MM.1S (cell line): ENCODE measurements around the gene PFN3.

Source experiments
- DNase-seq: peaks from one replicate; pipeline ENCODE4 v3.0.0-alpha.2; 2015
- H2AFZ ChIP-seq: fragments of 300-600 bp; sonication (generic); 2 replicates; pipeline ENCODE4 v1.6.0; 2016; ENCODE audit warnings: antibody characterized with exemption, low read length
- H3F3A ChIP-seq: fragments of 300-600 bp; sonication (generic); 2 replicates; pipeline ENCODE4 v1.6.1; 2016; ENCODE audit warnings: mild to moderate bottlenecking, antibody characterized with exemption, low read length, moderate library complexity, mixed read lengths; ENCODE audit not compliant: insufficient read depth
- H3K27ac ChIP-seq: fragments of 300-600 bp; sonication (generic); 2 replicates; pipeline ENCODE4 v1.5.1; 2016; ENCODE audit warnings: mild to moderate bottlenecking, low read length
- H3K27me3 ChIP-seq: fragments of 300-600 bp; sonication (generic); replicated peaks from 2 replicates; pipeline ENCODE4 v1.6.0; 2016; ENCODE audit warnings: low read length; ENCODE audit not compliant: insufficient read depth
- H3K36me3 ChIP-seq: fragments of 300-600 bp; sonication (generic); replicated peaks from 2 replicates; pipeline ENCODE4 v1.6.1; 2016; ENCODE audit warnings: mild to moderate bottlenecking, low read length, mixed read lengths; ENCODE audit not compliant: insufficient read depth
- H3K4me1 ChIP-seq: fragments of 300-600 bp; sonication (generic); 2 replicates; pipeline ENCODE4 v1.6.1; 2016; ENCODE audit warnings: low read length, mixed read lengths
- H3K4me2 ChIP-seq: fragments of 300-600 bp; sonication (generic); 2 replicates; pipeline ENCODE4 v1.6.0; 2016; ENCODE audit warnings: low read depth, low read length
- H3K4me3 ChIP-seq: fragments of 300-600 bp; sonication (generic); 2 replicates; pipeline ENCODE4 v1.5.1; 2016; ENCODE audit warnings: low read length, mixed read lengths
- H3K79me2 ChIP-seq: fragments of 300-600 bp; sonication (generic); 2 replicates; pipeline ENCODE4 v1.6.1; 2016; ENCODE audit warnings: mixed run types, low read length, mixed read lengths
- H3K9ac ChIP-seq: fragments of 300-600 bp; sonication (generic); 2 replicates; pipeline ENCODE4 v1.6.1; 2016; ENCODE audit warnings: low read length, mixed read lengths
- H3K9me2 ChIP-seq: fragments of 300-600 bp; sonication (generic); replicated peaks from 2 replicates; pipeline ENCODE4 v1.6.1; 2016; ENCODE audit warnings: mild to moderate bottlenecking, low read length, mixed read lengths; ENCODE audit not compliant: insufficient read depth
- H3K9me3 ChIP-seq: fragments of 300-600 bp; sonication (generic); replicated peaks from 2 replicates; pipeline ENCODE4 v1.6.1; 2016; ENCODE audit warnings: mild to moderate bottlenecking, low read length, mixed read lengths; ENCODE audit not compliant: insufficient read depth
- H4K20me1 ChIP-seq: fragments of 300-600 bp; sonication (generic); 2 replicates; pipeline ENCODE4 v1.6.1; 2016; ENCODE audit warnings: mild to moderate bottlenecking, low read length, moderate library complexity, mixed read lengths; ENCODE audit not compliant: insufficient read depth
- EZH2 ChIP-seq: fragments of 300-600 bp; sonication (generic); optimal IDR thresholded peaks from 2 replicates; pipeline ENCODE3; 2017; ENCODE audit warnings: low read depth, mild to moderate bottlenecking, antibody characterized with exemption, low read length, mixed read lengths
- EZH2phosphoT487 ChIP-seq: fragments of 300-600 bp; sonication (generic); IDR thresholded peaks from 2 replicates; pipeline ENCODE4 v1.6.1; 2018; ENCODE audit warnings: antibody characterized with exemption, low read length
- TF ChIP-seq, protein P1 (sequence below): fragments of 300-600 bp; sonication (generic); IDR thresholded peaks from 2 replicates; pipeline ENCODE4 v1.5.1; 2016; ENCODE audit warnings: antibody characterized with exemption, low read length, mixed read lengths

The PFN3 gene

GRCh38 chr5:177359451-177359851, 41.0 kb downstream of the PFN3 start:
- Histone ChIP-seq H4K20me1 (0 out of 2 replicates have a peak, but pooled peaks cover 6% of the 10 kb centered on the region), H3K27me3 (no peaks in the 10 kb centered on the region), H3K9me3 (no peaks in the 10 kb centered on the region), H3K27ac (no peak overlapping the region), H3K4me1 (peaks cover 55% of the 10 kb centered on the region), H3K79me2 (peaks cover 54% of the 10 kb centered on the region), H3K4me3 (no peak overlapping the region; the same call in 1 of the 2 replicates), H3K36me3 (no peaks in the 10 kb centered on the region), H3K4me2 (peak overlapping the region; percentile 91), H2AFZ (no peak overlapping the region), H3F3A (peaks cover 14% of the 10 kb centered on the region; the same call in 1 of the 2 replicates), H3K9ac (peak overlapping the region; percentile 94; the same call in 1 of the 2 replicates), H3K9me2 (no peaks in the 10 kb centered on the region)
- no peak for DNase-seq
- no peak for TF ChIP-seq EZH2
- TF ChIP-seq, protein P1, sequence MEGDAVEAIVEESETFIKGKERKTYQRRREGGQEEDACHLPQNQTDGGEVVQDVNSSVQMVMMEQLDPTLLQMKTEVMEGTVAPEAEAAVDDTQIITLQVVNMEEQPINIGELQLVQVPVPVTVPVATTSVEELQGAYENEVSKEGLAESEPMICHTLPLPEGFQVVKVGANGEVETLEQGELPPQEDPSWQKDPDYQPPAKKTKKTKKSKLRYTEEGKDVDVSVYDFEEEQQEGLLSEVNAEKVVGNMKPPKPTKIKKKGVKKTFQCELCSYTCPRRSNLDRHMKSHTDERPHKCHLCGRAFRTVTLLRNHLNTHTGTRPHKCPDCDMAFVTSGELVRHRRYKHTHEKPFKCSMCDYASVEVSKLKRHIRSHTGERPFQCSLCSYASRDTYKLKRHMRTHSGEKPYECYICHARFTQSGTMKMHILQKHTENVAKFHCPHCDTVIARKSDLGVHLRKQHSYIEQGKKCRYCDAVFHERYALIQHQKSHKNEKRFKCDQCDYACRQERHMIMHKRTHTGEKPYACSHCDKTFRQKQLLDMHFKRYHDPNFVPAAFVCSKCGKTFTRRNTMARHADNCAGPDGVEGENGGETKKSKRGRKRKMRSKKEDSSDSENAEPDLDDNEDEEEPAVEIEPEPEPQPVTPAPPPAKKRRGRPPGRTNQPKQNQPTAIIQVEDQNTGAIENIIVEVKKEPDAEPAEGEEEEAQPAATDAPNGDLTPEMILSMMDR = no peak
- no peak for TF ChIP-seq EZH2phosphoT487

GRCh38 chr5:177358370-177358819, 42.1 kb downstream of the PFN3 start:
- H3K4me3 ChIP-seq = peak overlapping the region; percentile 97

GRCh38 chr5:177357459-177358351, 42.8 kb downstream of the PFN3 start, which contains the start of gene RGS14:
TSS of gene RGS14 (plus strand) at chr5:177357924. CDS start at chr5:177358025, 101 bp downstream.
- DNase-seq = peak; percentile 89
- Histone ChIP-seq H3K4me1 (peaks cover 55% of the 10 kb centered on the region), H4K20me1 (no peaks in the 10 kb centered on the region), H3K9ac (peak within 1 kb of the TSS; percentile 94), H3K27ac (peak within 1 kb of the TSS; percentile 92), H3K4me3 (peak within 1 kb of the TSS; percentile 97), H2AFZ (peak within 1 kb of the TSS; percentile 79), H3F3A (peaks cover 14% of the 10 kb centered on the region; the same call in 1 of the 2 replicates), H3K9me3 (no peaks in the 10 kb centered on the region), H3K9me2 (no peaks in the 10 kb centered on the region), H3K4me2 (peak within 1 kb of the TSS; percentile 91), H3K27me3 (no peaks in the 10 kb centered on the region), H3K36me3 (no peaks in the 10 kb centered on the region), H3K79me2 (peaks cover 40% of the 10 kb centered on the region)
- TF ChIP-seq EZH2 (no peak), EZH2phosphoT487 (no peak)

More at GRCh38 chr5:177358370-177358819, 42.1 kb downstream of the PFN3 start:
- H2AFZ ChIP-seq = no peak overlapping the region
- H3F3A ChIP-seq = peaks cover 14% of the 10 kb centered on the region; the same call in 1 of the 2 replicates
- H3K36me3 ChIP-seq = no peaks in the 10 kb centered on the region
- H3K9ac ChIP-seq = peak overlapping the region; percentile 94
- TF ChIP-seq, protein P1 = no peak
- TF ChIP-seq EZH2 (no peak), EZH2phosphoT487 (no peak)
- H4K20me1 ChIP-seq = no peaks in the 10 kb centered on the region
- no peaks in the 10 kb centered on the region for H3K9me2 ChIP-seq
- DNase-seq = no peak
- no peaks in the 10 kb centered on the region for H3K27me3 ChIP-seq
- peaks cover 55% of the 10 kb centered on the region for H3K4me1 ChIP-seq
- H3K4me2 ChIP-seq = peak overlapping the region; percentile 91
- no peaks in the 10 kb centered on the region for H3K9me3 ChIP-seq
- peak overlapping the region; percentile 92 for H3K27ac ChIP-seq
- peaks cover 44% of the 10 kb centered on the region for H3K79me2 ChIP-seq
